ENCODE results near the gene EMC8.

- TF ChIP-seq, protein P1, sequence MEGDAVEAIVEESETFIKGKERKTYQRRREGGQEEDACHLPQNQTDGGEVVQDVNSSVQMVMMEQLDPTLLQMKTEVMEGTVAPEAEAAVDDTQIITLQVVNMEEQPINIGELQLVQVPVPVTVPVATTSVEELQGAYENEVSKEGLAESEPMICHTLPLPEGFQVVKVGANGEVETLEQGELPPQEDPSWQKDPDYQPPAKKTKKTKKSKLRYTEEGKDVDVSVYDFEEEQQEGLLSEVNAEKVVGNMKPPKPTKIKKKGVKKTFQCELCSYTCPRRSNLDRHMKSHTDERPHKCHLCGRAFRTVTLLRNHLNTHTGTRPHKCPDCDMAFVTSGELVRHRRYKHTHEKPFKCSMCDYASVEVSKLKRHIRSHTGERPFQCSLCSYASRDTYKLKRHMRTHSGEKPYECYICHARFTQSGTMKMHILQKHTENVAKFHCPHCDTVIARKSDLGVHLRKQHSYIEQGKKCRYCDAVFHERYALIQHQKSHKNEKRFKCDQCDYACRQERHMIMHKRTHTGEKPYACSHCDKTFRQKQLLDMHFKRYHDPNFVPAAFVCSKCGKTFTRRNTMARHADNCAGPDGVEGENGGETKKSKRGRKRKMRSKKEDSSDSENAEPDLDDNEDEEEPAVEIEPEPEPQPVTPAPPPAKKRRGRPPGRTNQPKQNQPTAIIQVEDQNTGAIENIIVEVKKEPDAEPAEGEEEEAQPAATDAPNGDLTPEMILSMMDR (optimal IDR thresholded peaks at IDR 0.05 in 1 of 3, IDR thresholded peaks at IDR 0.05 in 1 of 3, conservative IDR thresholded peaks at IDR 0.05 in 1 of 3; ENCODE audit: extremely low read depth in 1 of 3, insufficient read depth in 2 of 3, low read length in 3 of 3), result no peak
- no peak for TF ChIP-seq EZH2 (IDR thresholded peaks at IDR 0.05; ENCODE audit: low read length)
Measured at GRCh38 chr16:85794696-85795095, 4.6 kb downstream of the EMC8 start.
